GM18861 (cell line): ENCODE measurements around the gene TBC1D22A.

Experiments
- ATAC-seq: cut with Tn5 transposase; IDR thresholded peaks from one replicate; pipeline ENCODE4 v1.9.1; 2021; ENCODE audit not compliant: unreplicated experiment

Gene TBC1D22A

DNA sequence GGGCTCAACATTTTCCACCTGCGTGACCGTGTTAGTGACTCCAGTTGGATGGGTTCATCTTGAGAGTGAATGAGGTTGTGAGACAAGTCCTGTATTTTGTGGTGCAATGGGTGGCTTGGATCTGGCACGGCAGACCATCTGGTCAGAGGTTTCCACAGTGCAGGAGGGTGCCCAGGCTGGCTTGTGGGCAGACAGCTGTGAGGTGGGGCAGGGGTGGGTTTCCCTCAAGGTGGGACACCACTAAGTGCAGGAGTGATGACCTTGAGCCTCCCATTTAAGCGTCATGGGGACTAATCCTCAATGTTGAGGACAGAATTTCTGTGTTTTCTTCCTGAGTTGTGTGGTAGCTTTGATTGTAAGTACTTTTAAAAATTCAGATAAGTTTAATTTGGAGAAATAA, 220.6 kb downstream of the TBC1D22A start:
- no peak for ATAC-seq

- ATAC-seq, result no peak
Measured at GRCh38 chr22:46984751-46985506, 222.5 kb downstream of the TBC1D22A start.

- ATAC-seq, result no peak
Measured at GRCh38 chr22:46985507-46985882, 223.0 kb downstream of the TBC1D22A start.

- no peak for ATAC-seq
Measured at GRCh38 chr22:46986788-46987187, 224.3 kb downstream of the TBC1D22A start.

DNA sequence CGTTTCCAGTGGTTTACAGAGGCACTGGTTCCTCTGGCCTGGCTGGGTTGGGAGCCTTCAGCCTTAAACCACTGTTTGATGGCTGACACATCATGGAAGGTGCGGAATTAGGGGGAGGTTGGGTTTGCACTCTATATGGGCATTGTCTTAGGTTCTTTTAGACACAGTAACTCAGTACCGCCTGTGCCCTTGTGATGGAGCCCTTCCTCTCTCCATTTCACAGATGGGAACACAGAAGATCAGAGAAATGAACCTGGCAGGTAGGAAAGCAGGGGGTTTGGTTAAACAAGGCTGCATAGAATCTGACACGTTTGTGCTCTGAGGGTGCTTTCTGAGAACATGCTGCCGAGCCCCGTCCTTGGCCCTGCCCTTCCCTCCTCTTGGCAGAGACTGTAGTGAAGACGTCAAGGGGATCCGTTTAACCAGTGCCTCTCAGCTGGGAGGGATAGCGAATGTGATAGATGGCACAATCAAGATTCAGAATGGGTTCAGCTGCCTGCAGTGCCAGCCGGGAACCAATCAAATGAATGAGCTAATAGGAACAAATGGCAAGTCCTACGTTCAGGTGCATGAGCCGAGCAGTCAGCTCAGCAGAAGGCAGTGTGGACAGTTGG, 228.6 kb downstream of the TBC1D22A start:
- ATAC-seq, result no peak

DNA sequence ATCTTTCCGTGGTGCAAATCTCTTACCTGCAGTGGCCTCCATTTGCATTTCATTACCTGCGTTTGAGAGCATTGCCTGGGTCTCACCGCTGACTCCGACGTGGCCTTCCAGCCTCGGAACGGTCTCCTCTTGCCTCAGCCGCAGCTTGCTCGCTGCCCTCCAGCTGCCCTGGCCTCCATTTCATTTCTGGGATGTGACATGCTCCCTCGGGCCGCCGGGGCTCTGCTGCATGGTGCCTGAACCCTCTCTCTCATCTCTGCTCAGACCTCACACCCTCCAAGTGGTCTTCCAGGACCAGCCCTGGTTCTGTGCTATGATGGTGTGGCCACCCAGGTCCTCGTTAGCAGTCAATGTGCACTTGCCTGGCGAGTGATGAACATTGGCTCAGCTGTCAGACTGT, 229.2 kb downstream of the TBC1D22A start:
- no peak for ATAC-seq

GRCh38 chr22:46992121-46992731, 229.8 kb downstream of the TBC1D22A start:
- ATAC-seq, result no peak

DNA sequence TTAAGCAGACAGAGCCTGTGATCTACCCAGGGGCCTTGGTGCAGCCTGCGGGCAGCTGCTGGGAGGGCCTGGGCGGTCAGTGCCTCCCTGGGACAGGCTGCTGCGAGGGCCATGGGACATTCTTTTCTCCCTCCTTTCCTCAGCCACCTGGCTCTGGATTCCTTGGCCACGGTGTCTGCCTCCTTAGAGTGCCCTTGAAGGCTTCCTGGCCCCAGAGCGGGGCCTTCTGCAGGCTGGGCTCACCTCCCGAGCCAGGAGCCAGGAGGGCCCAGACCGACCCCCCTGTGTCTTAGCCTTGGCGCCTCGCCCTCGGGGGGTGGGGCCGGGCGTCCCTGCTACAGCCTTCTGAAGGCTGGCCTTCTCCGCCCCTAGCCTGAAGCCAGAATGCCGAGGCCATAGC, 231.2 kb downstream of the TBC1D22A start:
- ATAC-seq, result no peak

GRCh38 chr22:46994265-46994664, 231.8 kb downstream of the TBC1D22A start:
- ATAC-seq, result no peak

GRCh38 chr22:46994983-46995382, 232.5 kb downstream of the TBC1D22A start:
- no peak for ATAC-seq

DNA sequence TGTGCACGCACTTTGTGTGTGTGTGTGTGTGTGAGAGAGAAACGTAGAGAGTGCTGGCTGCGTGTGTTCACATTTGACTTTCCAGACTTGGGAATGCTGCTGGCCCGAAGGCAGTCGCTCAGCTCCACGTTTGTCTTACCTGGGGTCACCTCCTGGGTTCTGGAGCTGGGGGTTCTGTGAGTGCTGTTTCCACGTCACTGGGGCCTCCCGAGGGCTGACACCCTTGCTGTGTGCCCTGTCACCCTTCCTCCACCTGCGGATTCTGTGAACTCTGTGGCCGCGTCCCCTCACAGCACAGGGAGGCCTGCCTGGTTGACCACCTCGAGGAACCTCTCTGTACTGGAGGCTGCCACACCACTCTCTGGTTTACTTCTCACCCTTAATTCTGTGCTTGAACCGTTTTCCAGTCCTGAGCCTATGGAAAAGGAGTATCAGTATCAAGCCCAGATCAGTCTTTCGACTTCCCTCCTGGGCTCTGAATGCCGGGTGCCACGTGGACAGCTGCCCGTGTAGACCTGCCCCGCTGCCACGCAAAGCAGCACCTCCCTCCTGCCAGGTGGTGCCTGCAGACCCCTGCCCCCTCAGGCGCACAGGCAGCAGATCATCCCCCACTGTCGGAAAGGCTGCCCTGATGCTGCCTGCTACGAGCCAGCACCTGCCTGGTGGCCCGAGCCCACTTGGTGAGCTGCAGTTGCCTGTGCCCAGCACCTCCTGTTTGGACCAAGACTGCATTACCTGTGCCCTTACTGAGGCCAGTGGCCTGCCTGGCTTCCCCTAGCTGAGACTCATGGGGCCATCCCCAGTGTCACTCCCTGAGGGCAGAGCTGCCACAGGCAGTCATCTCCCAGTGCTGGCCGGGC, 233.3 kb downstream of the TBC1D22A start:
- ATAC-seq, result no peak

DNA sequence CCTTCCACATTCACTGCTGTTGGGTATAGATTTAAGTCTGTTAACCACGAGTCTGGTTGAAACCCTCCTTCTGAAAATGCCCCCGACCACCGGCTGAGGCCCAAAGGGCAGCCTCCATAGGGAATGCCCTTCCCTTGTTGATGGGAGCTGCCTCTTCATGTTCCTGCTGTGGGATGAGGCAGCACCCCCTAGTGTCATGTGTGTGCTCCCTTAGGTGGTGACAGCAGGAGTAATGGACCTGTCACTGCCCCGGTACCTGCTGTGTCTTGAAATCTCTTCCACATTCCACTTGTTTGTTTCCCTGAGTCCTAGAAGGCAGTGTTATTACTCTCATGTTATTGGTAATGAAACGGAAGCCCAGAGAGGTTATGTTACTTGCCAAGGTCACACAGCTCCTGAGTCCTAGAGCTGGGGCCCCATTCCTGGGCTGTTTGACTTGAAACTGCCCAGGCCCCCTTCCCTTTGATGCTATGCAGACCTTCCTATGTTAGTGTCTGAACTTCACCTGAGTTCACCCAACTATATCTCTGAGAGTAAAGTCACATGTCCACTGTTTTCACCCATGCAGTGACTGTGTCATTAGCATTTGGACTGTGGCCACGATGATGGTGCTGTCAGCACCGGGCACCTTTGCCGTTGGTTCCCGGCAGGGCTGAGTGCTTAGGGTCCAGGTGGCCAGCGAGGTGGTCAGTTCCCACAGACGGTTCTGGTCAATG, 234.3 kb downstream of the TBC1D22A start:
- ATAC-seq, result no peak

DNA sequence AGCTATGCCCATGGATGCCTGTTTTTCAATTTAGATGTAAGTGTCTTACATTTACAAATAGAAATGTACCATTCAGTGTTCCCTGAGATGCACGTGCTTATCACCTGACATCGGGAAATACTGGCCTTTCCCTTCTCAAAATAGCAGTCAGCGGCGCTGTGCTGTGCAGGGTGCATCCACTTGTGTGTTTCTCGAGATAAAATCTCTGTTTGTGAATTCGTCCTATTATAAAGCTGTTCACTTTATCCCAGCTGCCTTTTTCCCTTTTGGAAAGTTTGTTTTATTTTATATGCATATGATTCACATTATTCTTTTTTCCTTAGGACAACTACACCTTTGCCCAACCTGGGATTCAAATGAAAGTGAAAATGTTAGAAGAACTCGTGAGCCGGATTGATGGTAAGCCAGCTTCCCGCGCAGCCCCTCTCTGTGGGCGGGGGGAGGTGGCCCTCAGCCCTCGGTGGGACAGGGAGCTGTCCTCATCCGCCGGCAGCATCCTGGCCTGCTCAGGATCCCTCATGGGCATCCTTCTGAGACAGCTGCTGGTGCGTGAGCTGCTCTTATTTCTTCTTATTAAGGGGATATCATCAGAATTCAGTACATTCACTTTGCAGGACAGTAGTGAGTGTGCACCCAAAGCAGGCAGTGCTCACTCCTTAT, 235.0 kb downstream of the TBC1D22A start:
- ATAC-seq, result no peak

- no peak for ATAC-seq
Measured at GRCh38 chr22:46998331-46998730, 235.9 kb downstream of the TBC1D22A start.

DNA sequence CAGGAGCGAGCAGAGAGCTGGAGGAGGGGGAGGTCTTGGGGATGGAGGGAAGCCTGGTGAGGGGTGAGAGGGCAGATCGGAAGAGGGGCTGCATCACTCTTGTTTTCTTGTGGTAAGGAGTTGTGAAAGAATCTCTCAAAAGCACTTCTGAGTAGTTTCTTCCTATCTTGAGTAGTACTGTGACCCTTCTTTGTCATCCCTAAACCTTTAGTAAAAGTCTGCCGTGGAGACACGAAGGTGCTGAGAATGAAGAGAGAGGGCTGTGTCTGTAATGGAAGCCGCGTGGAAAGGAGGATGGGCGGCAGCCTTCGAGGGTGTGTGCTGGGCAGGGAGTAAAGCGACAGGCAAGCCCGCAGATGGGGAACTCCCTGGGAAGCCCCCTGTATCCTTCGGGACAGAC, 237.8 kb downstream of the TBC1D22A start:
- ATAC-seq, result no peak

DNA sequence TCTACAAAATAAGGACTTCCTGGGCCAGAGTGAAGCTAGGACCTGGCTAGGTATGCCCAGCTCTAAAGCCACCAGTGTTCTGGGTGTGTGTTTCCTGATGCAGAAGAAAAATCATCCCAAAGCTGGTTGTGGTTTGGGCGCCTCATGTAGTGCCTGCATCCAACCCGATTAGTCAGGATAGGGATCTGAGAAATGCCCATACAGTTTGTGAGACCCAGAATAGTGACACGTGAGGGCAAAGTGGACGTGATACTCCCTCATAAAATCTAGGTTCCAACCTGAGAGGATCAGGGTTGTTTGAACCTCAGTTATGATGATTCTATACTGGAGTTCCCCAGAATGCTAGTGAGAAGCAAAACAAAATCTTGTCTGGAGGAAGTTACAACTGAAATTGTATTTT, 238.4 kb downstream of the TBC1D22A start:
- ATAC-seq, result no peak

DNA sequence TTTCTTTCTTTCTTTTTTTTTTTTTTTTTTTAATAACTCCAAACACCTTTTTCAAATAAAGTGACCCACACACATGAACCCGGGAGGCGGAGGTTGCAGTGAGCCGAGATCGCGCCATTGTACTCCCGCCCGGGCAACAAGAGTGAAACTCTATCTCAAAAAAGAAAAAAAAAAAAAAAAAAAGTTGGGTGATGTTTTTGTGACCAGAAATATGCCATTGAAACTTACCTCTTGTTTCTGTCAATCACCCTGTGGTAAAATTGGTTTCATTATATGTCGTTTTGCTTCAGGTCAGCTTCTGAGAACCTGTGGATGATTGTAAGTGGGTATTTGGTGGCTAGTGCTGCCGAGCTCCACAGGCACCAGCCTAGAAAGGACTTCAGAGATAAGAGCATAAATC, 238.8 kb downstream of the TBC1D22A start:
- no peak for ATAC-seq

DNA sequence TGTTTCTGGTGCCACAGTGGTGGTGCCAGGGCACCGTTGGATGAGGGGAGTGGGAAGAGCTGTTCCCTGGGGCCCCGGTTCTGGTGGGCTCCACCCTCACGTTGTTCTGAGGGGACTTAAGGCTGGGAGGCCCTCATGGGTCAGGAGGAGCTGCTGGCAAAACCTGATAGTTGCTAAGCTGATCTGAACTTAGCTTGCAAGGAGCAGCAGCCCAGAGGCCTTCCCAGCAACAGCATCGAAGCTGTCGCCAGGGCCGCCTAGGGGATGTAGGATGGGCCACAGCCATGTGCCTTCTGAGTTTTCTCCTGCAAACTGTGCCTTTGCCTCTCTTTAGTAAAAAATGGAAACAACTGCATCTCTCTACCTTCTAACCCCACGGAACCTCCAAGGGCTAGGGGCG, 240.2 kb downstream of the TBC1D22A start:
- ATAC-seq, result no peak

GRCh38 chr22:47005506-47006408, 243.3 kb downstream of the TBC1D22A start:
- no peak for ATAC-seq
